GM23338 (cell line): ENCODE data around the gene GNAO1. TPM values are rescaled to one million over a fixed set of nuclear protein-coding genes. Genes with fewer than 3 reads are reported as not detected.

ENCODE experiments used
- ATAC-seq: fragments of 200-7000 bp; cut with Tn5 transposase; 3 replicates; pipeline ENCODE4 v1.9.1; 2020
- DNase-seq: peaks from one replicate; pipeline ENCODE4 v3.0.0-alpha.2; 2015; ENCODE audit warnings: low spot score
- H2AFZ ChIP-seq: fragments of 200-600 bp; sonication (generic); 2 replicates; pipeline ENCODE4 v1.8.0; 2016; ENCODE audit warnings: antibody characterized with exemption, mild to moderate bottlenecking, moderate library complexity
- H3F3A ChIP-seq: fragments of 200-600 bp; sonication (generic); replicated peaks from 2 replicates; pipeline ENCODE4 v1.8.0; 2017; ENCODE audit warnings: antibody characterized with exemption, mixed run types, low read depth
- H3K27ac ChIP-seq: fragments of 200-600 bp; sonication (generic); 2 replicates; pipeline ENCODE4 v1.6.1; 2016; ENCODE audit warnings: low read depth
- H3K27me3 ChIP-seq: fragments of 200-600 bp; sonication (generic); 2 replicates; pipeline ENCODE4 v1.8.0; 2016; ENCODE audit warnings: mild to moderate bottlenecking, mixed run types, moderate library complexity; ENCODE audit not compliant: insufficient read depth
- H3K36me3 ChIP-seq: fragments of 200-600 bp; sonication (generic); 2 replicates; pipeline ENCODE4 v1.8.0; 2016; ENCODE audit warnings: mild to moderate bottlenecking; ENCODE audit not compliant: insufficient read depth
- H3K4me1 ChIP-seq: fragments of 200-600 bp; sonication (generic); 2 replicates; pipeline ENCODE4 v1.8.0; 2016; ENCODE audit warnings: mild to moderate bottlenecking, moderate library complexity; ENCODE audit not compliant: insufficient read depth
- H3K4me2 ChIP-seq: fragments of 200-600 bp; sonication (generic); 2 replicates; pipeline ENCODE4 v1.7.1; 2017; ENCODE audit warnings: mixed run types
- H3K4me3 ChIP-seq: fragments of 200-600 bp; sonication (generic); 2 replicates; pipeline ENCODE4 v1.6.1; 2016; ENCODE audit warnings: mixed run types
- H3K79me2 ChIP-seq: fragments of 200-600 bp; sonication (generic); replicated peaks from 2 replicates; pipeline ENCODE4 v1.8.0; 2017; ENCODE audit warnings: mild to moderate bottlenecking; ENCODE audit not compliant: insufficient read depth
- H3K9me2 ChIP-seq: fragments of 200-600 bp; sonication (generic); 2 replicates; pipeline ENCODE4 v1.8.0; 2017; ENCODE audit not compliant: insufficient read depth
- H4K20me1 ChIP-seq: fragments of 200-600 bp; sonication (generic); replicated peaks from 2 replicates; pipeline ENCODE4 v1.8.0; 2017; ENCODE audit warnings: mild to moderate bottlenecking; ENCODE audit not compliant: insufficient read depth
- H3K27ac Mint-ChIP-seq: 2 replicates; pipeline ENCODE4 v1.8.0; 2020; ENCODE audit warnings: inconsistent platforms, mild to moderate bottlenecking, moderate library complexity, mixed read lengths
- H3K27me3 Mint-ChIP-seq: 3 replicates; pipeline ENCODE4 v1.8.0; 2022; ENCODE audit warnings: low read depth, mild to moderate bottlenecking, moderate library complexity, mixed read lengths, inconsistent platforms; ENCODE audit not compliant: insufficient read depth, poor library complexity
- H3K36me3 Mint-ChIP-seq: 3 replicates; pipeline ENCODE4 v1.8.0; 2021; ENCODE audit warnings: low read depth, mild to moderate bottlenecking, inconsistent platforms, moderate library complexity, mixed read lengths
- H3K4me1 Mint-ChIP-seq: 3 replicates; pipeline ENCODE4 v1.8.0; 2020; ENCODE audit warnings: mild to moderate bottlenecking, inconsistent platforms, mixed read lengths
- H3K4me3 Mint-ChIP-seq: 3 replicates; pipeline ENCODE4 v1.8.0; 2021; ENCODE audit warnings: moderate library complexity, mild to moderate bottlenecking, inconsistent platforms, mixed read lengths
- H3K9me3 Mint-ChIP-seq: 3 replicates; pipeline ENCODE4 v1.8.0; 2020; ENCODE audit warnings: moderate library complexity, mild to moderate bottlenecking, inconsistent platforms, mixed read lengths
- JUNB ChIP-seq: IDR thresholded peaks from one replicate; pipeline ENCODE4 v1.6.1; 2016; ENCODE audit warnings: antibody characterized with exemption; ENCODE audit not compliant: unreplicated experiment
- NANOG ChIP-seq: IDR thresholded peaks from 2 replicates; pipeline ENCODE4 v1.6.1; 2016; ENCODE audit warnings: antibody characterized with exemption, borderline replicate concordance
- POLR2AphosphoS5 ChIP-seq: IDR thresholded peaks from 2 replicates; pipeline ENCODE4 v1.6.1; 2016; ENCODE audit warnings: antibody characterized with exemption, low read depth
- STAT1 ChIP-seq: IDR thresholded peaks from one replicate; pipeline ENCODE4 v1.6.1; 2016; ENCODE audit warnings: antibody characterized with exemption; ENCODE audit not compliant: unreplicated experiment
- ZNF114 ChIP-seq: fragments of 250-450 bp; sonication (Bioruptor Pico); IDR thresholded peaks from 2 replicates; pipeline ENCODE4 v1.5.0; 2020; ENCODE audit warnings: mild to moderate bottlenecking, moderate library complexity
- ZNF331 ChIP-seq: fragments of 250-450 bp; sonication (Bioruptor Pico); IDR thresholded peaks from 2 replicates; pipeline ENCODE4 v1.5.0; 2020; ENCODE audit warnings: low read depth, mild to moderate bottlenecking, moderate library complexity
- polyA plus RNA-seq: library from polyadenylated mRNA; unstranded; fragments of >200 nt; fragmentation: Nextera tagmentation; extraction: Ambion mirVana; gene quantifications from 2 replicates; pipeline ENCODE4 v1.2.1, GENCODE V29; 2016
- total RNA-seq: library from RNA; depleted of rRNA; stranded (reverse); fragments of >200 nt; shearing (Covaris generic); gene quantifications from 2 replicates; pipeline ENCODE4 v1.2.3, GENCODE V29; 2014
- TF ChIP-seq, protein P1 (sequence below): IDR thresholded peaks from 2 replicates; pipeline ENCODE4 v1.6.1; 2016; ENCODE audit warnings: antibody characterized with exemption
- TF ChIP-seq, protein P2 (sequence below), 2 experiments: fragments of 200-600 bp in 1 of 2; sonication (generic) in 1 of 2; conservative IDR thresholded peaks; 2 replicates each; pipeline versions ENCODE4 v1.5.1 to v1.6.1; 2016 to 2017; ENCODE audit warnings: antibody characterized with exemption in 2 of 2, low read depth in 2 of 2, mild to moderate bottlenecking in 2 of 2, moderate library complexity in 1 of 2
- TF ChIP-seq, protein P3 (sequence below): fragments of 250-450 bp; sonication (Bioruptor Pico); IDR thresholded peaks from 2 replicates; pipeline ENCODE4 v1.5.0; 2020; ENCODE audit warnings: mild to moderate bottlenecking, moderate library complexity

The GNAO1 gene
- total and polyA plus RNA-seq, 2 experiments from 2014 or later: 6.5 to 24.8 TPM

GRCh38 chr16:56340864-56341365 is 149.6 kb downstream of the GNAO1 start (continued):
- TF ChIP-seq, protein P1, sequence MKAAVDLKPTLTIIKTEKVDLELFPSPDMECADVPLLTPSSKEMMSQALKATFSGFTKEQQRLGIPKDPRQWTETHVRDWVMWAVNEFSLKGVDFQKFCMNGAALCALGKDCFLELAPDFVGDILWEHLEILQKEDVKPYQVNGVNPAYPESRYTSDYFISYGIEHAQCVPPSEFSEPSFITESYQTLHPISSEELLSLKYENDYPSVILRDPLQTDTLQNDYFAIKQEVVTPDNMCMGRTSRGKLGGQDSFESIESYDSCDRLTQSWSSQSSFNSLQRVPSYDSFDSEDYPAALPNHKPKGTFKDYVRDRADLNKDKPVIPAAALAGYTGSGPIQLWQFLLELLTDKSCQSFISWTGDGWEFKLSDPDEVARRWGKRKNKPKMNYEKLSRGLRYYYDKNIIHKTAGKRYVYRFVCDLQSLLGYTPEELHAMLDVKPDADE: no peak

- Histone ChIP-seq H3K4me3 (no peak overlapping the region), H3K4me2 (no peak overlapping the region), H3K27me3 (no peaks in the 10 kb centered on the region), H3K79me2 (no peaks in the 10 kb centered on the region), H3K4me1 (no peaks in the 10 kb centered on the region), H2AFZ (no peak overlapping the region), H3K36me3 (no peaks in the 10 kb centered on the region), H4K20me1 (no peaks in the 10 kb centered on the region), H3K27ac (no peak overlapping the region), H3F3A (no peaks in the 10 kb centered on the region), H3K9me2 (no peaks in the 10 kb centered on the region)
- no peak for DNase-seq
- Mint-ChIP-seq H3K4me3 (no peak overlapping the region), H3K27ac (no peak overlapping the region), H3K27me3 (peaks cover 17% of the 10 kb centered on the region), H3K4me1 (no peaks in the 10 kb centered on the region), H3K36me3 (peaks cover 3% of the 10 kb centered on the region; the same call in 2 of the 3 replicates), H3K9me3 (no peaks in the 10 kb centered on the region)
- TF ChIP-seq POLR2AphosphoS5 (no peak), ZNF114 (CRISPR knock-in tag) (no peak), ZNF331 (CRISPR knock-in tag) (no peak), JUNB (no peak), NANOG (no peak), STAT1 (no peak)
- TF ChIP-seq, protein P2, sequence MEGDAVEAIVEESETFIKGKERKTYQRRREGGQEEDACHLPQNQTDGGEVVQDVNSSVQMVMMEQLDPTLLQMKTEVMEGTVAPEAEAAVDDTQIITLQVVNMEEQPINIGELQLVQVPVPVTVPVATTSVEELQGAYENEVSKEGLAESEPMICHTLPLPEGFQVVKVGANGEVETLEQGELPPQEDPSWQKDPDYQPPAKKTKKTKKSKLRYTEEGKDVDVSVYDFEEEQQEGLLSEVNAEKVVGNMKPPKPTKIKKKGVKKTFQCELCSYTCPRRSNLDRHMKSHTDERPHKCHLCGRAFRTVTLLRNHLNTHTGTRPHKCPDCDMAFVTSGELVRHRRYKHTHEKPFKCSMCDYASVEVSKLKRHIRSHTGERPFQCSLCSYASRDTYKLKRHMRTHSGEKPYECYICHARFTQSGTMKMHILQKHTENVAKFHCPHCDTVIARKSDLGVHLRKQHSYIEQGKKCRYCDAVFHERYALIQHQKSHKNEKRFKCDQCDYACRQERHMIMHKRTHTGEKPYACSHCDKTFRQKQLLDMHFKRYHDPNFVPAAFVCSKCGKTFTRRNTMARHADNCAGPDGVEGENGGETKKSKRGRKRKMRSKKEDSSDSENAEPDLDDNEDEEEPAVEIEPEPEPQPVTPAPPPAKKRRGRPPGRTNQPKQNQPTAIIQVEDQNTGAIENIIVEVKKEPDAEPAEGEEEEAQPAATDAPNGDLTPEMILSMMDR (conservative IDR thresholded peaks at IDR 0.05; ENCODE audit: low read depth in 2 of 2): no peak
- TF ChIP-seq, protein P3, sequence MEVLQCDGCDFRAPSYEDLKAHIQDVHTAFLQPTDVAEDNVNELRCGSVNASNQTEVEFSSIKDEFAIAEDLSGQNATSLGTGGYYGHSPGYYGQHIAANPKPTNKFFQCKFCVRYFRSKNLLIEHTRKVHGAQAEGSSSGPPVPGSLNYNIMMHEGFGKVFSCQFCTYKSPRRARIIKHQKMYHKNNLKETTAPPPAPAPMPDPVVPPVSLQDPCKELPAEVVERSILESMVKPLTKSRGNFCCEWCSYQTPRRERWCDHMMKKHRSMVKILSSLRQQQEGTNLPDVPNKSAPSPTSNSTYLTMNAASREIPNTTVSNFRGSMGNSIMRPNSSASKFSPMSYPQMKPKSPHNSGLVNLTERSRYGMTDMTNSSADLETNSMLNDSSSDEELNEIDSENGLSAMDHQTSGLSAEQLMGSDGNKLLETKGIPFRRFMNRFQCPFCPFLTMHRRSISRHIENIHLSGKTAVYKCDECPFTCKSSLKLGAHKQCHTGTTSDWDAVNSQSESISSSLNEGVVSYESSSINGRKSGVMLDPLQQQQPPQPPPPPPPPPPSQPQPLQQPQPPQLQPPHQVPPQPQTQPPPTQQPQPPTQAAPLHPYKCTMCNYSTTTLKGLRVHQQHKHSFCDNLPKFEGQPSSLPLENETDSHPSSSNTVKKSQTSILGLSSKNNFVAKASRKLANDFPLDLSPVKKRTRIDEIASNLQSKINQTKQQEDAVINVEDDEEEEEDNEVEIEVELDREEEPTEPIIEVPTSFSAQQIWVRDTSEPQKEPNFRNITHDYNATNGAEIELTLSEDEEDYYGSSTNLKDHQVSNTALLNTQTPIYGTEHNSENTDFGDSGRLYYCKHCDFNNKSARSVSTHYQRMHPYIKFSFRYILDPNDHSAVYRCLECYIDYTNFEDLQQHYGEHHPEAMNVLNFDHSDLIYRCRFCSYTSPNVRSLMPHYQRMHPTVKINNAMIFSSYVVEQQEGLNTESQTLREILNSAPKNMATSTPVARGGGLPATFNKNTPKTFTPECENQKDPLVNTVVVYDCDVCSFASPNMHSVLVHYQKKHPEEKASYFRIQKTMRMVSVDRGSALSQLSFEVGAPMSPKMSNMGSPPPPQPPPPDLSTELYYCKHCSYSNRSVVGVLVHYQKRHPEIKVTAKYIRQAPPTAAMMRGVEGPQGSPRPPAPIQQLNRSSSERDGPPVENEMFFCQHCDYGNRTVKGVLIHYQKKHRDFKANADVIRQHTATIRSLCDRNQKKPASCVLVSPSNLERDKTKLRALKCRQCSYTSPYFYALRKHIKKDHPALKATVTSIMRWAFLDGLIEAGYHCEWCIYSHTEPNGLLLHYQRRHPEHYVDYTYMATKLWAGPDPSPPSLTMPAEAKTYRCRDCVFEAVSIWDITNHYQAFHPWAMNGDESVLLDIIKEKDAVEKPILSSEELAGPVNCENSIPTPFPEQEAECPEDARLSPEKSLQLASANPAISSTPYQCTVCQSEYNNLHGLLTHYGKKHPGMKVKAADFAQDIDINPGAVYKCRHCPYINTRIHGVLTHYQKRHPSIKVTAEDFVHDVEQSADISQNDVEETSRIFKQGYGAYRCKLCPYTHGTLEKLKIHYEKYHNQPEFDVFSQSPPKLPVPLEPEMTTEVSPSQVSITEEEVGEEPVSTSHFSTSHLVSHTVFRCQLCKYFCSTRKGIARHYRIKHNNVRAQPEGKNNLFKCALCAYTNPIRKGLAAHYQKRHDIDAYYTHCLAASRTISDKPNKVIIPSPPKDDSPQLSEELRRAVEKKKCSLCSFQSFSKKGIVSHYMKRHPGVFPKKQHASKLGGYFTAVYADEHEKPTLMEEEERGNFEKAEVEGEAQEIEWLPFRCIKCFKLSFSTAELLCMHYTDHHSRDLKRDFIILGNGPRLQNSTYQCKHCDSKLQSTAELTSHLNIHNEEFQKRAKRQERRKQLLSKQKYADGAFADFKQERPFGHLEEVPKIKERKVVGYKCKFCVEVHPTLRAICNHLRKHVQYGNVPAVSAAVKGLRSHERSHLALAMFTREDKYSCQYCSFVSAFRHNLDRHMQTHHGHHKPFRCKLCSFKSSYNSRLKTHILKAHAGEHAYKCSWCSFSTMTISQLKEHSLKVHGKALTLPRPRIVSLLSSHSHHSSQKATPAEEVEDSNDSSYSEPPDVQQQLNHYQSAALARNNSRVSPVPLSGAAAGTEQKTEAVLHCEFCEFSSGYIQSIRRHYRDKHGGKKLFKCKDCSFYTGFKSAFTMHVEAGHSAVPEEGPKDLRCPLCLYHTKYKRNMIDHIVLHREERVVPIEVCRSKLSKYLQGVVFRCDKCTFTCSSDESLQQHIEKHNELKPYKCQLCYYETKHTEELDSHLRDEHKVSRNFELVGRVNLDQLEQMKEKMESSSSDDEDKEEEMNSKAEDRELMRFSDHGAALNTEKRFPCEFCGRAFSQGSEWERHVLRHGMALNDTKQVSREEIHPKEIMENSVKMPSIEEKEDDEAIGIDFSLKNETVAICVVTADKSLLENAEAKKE (CRISPR knock-in tag): no peak
- TF ChIP-seq, protein P1: no peak
- no peak for ATAC-seq
Measured at GRCh38 chr16:56341656-56342399, 150.5 kb downstream of the GNAO1 start.
